ENCODE measurements around the gene PDE11A. TPM values are rescaled to one million over a fixed set of nuclear protein-coding genes. Genes with fewer than 3 reads are reported as not detected.

PDE11A gene
- total RNA-seq, 4 donors from 2014 or later: 0.82 to 16.2 (median 4.3) TPM

DNA sequence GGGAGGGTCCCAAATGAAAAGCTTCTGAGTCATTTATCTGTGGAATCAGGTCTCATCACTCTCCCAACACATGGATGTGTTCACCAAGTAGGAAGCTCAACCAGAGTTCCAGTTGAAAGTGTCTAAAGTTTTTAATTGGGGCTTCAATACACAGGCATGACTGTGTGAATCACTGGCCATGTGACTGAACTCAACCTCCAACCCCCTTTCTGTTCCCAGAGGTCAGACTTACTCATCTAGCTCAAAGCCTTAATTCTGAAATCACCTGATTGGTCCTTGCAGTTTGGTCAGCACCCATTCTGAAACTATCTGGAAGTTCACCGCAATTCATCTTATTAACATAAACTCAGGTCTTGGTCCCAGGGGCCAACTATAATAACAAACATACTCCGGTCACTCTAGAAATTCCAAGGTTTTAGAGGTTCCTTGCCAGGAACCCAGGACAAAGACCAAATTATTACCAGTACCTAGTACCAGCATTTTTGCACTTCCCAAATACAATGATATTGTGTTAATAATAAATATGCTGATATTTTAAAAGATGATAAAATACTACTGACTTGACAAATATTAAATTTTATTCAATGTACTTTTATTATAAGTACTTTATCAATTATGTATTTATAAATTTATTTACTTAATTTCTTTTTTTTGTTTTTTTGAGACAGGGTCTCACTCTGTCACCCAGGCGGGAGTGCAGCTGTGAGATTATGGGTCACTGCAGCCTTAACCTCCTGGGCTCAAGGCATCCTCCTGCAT is 28.9 kb upstream of the PDE11A start:
- Histone ChIP-seq H3K9me3 (no peaks in the 10 kb centered on the region), H3K4me1 (no peaks in the 10 kb centered on the region), H3K4me3 (no peak overlapping the region), H3K27me3 (no peaks in the 10 kb centered on the region), H3K27ac (no peak overlapping the region), H3K36me3 (no peaks in the 10 kb centered on the region)
- no peak for ATAC-seq
- intact Hi-C loops (cut with DNase I; ENCODE audit: low total_unique reads) (no loop called here), in situ Hi-C loops (cut with MboI; ENCODE audit: low sequenced_read_pairs in 4 of 4) (no loop called here)
- DNase-seq: no peak
- TF ChIP-seq POLR2A (IDR thresholded peaks at IDR 0.05): no peak
- TF ChIP-seq, protein P1, sequence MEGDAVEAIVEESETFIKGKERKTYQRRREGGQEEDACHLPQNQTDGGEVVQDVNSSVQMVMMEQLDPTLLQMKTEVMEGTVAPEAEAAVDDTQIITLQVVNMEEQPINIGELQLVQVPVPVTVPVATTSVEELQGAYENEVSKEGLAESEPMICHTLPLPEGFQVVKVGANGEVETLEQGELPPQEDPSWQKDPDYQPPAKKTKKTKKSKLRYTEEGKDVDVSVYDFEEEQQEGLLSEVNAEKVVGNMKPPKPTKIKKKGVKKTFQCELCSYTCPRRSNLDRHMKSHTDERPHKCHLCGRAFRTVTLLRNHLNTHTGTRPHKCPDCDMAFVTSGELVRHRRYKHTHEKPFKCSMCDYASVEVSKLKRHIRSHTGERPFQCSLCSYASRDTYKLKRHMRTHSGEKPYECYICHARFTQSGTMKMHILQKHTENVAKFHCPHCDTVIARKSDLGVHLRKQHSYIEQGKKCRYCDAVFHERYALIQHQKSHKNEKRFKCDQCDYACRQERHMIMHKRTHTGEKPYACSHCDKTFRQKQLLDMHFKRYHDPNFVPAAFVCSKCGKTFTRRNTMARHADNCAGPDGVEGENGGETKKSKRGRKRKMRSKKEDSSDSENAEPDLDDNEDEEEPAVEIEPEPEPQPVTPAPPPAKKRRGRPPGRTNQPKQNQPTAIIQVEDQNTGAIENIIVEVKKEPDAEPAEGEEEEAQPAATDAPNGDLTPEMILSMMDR (IDR thresholded peaks at IDR 0.05 in 4 of 5, conservative IDR thresholded peaks at IDR 0.05 in 1 of 5): no peak

DNA sequence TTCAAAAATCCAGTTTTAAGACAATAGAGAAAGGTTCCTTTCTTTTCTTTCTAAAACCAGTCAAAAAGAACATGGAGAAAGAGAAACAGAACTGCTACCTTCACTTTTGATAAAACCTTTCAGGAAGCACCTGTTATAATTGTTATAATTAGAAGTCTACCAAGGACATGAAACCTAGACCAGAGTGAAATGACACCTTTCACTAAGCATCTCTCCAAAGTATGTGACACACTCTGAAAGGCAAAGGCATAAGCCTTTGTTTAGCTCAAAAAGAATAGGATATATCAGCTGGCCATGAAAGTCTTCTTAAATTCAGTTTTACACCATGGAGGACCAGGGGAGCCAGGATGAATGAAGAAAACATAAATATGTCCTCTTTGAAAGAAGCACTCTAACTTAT is 20.9 kb upstream of the PDE11A start:
- in situ Hi-C loops (cut with MboI; ENCODE audit: low sequenced_read_pairs in 4 of 4) (no loop called here), intact Hi-C loops (cut with DNase I; ENCODE audit: low total_unique reads) (no loop called here)
- peaks cover 0 to 3% of the 10 kb centered on the region in 2 donors for H3K4me1 ChIP-seq
- H3K4me3 ChIP-seq: no peak overlapping the region
- no peaks in the 10 kb centered on the region for H3K36me3 ChIP-seq
- ATAC-seq (no peak), DNase-seq (no peak)
- H3K27ac ChIP-seq: no peak overlapping the region
- TF ChIP-seq POLR2A (IDR thresholded peaks at IDR 0.05): no peak
- TF ChIP-seq, protein P1 (IDR thresholded peaks at IDR 0.05 in 4 of 5, conservative IDR thresholded peaks at IDR 0.05 in 1 of 5): no peak
- no peaks in the 10 kb centered on the region for H3K9me3 ChIP-seq
- no peaks in the 10 kb centered on the region for H3K27me3 ChIP-seq

DNA sequence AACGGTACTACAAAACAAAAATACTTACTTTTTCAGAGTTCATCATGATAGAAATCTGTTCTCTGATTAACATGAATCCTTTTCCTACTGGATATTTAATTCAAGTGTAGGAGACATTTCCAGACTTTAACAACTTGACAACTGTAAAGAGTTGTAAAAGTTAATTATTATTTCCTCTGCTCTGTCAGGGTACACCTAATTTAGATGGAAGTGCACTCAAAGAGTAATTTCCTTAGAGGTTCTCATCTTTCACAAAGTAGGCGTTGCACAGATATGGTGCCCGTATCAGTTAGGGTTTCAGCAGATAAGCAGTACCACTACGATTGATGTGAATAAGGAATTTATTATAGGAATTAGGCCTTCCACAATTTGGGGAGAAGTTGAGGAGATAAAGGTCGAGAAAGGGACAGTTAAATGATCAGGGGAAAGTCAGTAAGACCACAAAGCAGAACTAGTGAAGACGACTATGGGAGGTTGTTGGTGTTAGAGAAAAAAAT is 16.2 kb upstream of the PDE11A start:
- H3K27me3 ChIP-seq: no peaks in the 10 kb centered on the region
- H3K27ac ChIP-seq: no peak overlapping the region
- no peaks in the 10 kb centered on the region for H3K9me3 ChIP-seq
- no peak for DNase-seq
- in situ Hi-C loops (cut with MboI; ENCODE audit: low sequenced_read_pairs in 4 of 4): no loop called here
- H3K4me1 ChIP-seq: peaks cover 0 to 3% of the 10 kb centered on the region in 2 donors
- TF ChIP-seq POLR2A (IDR thresholded peaks at IDR 0.05): no peak
- TF ChIP-seq, protein P1 (IDR thresholded peaks at IDR 0.05 in 4 of 5, conservative IDR thresholded peaks at IDR 0.05 in 1 of 5): no peak
- intact Hi-C loops (cut with DNase I; ENCODE audit: low total_unique reads): no loop called here
- H3K36me3 ChIP-seq: no peaks in the 10 kb centered on the region
- no peak for ATAC-seq
- H3K4me3 ChIP-seq: no peak overlapping the region

DNA sequence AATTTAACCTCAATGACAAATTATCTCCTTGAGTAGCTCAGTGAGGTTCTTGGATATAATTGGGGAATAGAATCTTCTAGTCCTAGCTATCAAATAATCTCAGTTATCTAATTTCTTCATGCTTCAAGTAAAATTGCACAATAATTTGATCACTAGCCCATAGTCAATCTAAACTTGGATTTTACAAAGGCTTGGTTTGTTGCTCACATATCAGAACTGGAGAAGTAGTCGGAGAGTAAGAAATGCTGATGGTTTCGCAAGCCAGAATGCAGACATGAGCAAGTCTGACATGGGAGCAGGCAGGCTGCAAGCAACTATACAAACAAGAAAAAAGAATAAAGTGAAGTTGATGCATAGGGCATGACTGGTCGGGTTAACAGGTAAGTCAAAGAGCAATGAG is 11.7 kb upstream of the PDE11A start:
- ATAC-seq: no peak
- H3K4me3 ChIP-seq: no peak overlapping the region
- H3K36me3 ChIP-seq: no peaks in the 10 kb centered on the region
- TF ChIP-seq POLR2A (IDR thresholded peaks at IDR 0.05): no peak
- TF ChIP-seq, protein P1 (IDR thresholded peaks at IDR 0.05 in 4 of 5, conservative IDR thresholded peaks at IDR 0.05 in 1 of 5): no peak
- H3K27me3 ChIP-seq: no peaks in the 10 kb centered on the region
- in situ Hi-C loops (cut with MboI; ENCODE audit: low sequenced_read_pairs in 4 of 4): no loop called here
- no peaks in the 10 kb centered on the region for H3K4me1 ChIP-seq
- intact Hi-C loops (cut with DNase I; ENCODE audit: low total_unique reads): no loop called here
- DNase-seq: no peak
- H3K9me3 ChIP-seq: no peaks in the 10 kb centered on the region
- no peak overlapping the region for H3K27ac ChIP-seq
